ENCODE results near the gene STXBP4.

Gene STXBP4, protein sequence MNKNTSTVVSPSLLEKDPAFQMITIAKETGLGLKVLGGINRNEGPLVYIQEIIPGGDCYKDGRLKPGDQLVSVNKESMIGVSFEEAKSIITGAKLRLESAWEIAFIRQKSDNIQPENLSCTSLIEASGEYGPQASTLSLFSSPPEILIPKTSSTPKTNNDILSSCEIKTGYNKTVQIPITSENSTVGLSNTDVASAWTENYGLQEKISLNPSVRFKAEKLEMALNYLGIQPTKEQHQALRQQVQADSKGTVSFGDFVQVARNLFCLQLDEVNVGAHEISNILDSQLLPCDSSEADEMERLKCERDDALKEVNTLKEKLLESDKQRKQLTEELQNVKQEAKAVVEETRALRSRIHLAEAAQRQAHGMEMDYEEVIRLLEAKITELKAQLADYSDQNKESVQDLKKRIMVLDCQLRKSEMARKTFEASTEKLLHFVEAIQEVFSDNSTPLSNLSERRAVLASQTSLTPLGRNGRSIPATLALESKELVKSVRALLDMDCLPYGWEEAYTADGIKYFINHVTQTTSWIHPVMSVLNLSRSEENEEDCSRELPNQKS

GRCh38 chr17:54968262-54968987 lies at the start of gene STXBP4, which contains the start of gene COX11:
Gene STXBP4 (plus strand): TSS chr17:54968765. CDS start chr17:54986220, 17,455 bp downstream.
Gene COX11 (minus strand): TSS chr17:54968654. CDS start chr17:54968646, 8 bp downstream.
- DNase-seq = peak; percentile 96

- no peak for DNase-seq
These were observed 49.1 kb upstream of the STXBP4 start for GRCh38 chr17:54919425-54919824.

- no peak for DNase-seq
These were observed 47.7 kb upstream of the STXBP4 start for GRCh38 chr17:54920819-54921218.

DNA sequence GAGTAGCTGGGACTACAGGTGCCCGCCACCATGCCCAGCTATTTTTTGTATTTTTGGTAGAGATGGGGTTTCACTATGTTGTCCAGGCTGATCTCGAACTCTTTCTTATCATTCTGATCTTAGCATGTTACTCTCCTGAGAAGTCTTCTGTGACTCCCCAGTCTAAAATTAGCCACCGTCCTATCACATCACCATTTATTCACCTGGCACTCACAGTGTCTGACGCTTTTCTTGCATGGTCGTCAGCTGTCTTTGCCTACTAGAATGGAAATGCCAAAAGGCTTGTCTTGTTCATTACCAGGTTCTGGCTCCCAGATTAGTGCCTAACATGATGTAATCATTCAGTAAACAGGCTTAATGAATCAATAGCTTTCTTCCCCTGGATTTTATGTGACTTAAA lies 44.2 kb upstream of the STXBP4 start:
- DNase-seq = no peak

DNA sequence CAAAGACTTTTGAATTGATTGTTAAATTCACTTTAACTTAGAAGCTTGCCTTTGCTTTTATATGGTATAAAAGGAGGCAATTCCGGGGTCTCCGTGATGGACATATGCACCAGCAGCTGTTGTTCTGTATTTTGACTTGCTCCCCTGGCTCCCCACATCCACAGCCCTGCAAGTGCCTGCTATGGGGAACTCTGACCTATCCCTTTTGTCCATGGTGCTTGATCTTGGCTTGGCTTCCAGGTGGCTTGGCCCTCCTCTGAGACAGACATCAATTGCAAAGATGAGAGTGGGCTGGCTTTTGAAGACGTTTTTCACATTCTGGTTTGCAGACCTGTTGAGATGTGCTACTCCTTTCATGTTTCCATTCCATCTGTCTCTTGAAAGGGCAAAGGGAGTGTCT lies 41.0 kb upstream of the STXBP4 start:
- no peak for DNase-seq

- no peak for DNase-seq
These were observed 35.9 kb upstream of the STXBP4 start for GRCh38 chr17:54932711-54933110.

DNA sequence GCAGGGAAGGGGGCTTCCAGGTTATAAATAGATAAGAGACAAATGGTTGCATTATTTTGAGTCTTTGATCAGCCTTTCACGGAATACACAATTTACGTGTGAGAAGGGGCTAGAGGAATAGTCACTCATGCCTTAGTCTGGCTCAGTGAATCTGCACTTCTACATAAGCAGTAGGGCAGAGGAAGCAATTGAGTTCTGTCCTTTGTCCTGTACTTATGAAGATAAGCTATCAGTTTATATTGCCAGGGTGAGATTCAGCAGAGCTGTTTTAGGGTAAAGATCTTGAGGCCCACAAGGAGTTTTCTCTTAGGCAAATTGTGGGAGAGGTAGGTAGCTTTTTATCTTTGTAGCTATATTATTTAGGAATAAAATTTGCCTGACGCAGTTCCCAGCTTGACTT lies 34.6 kb upstream of the STXBP4 start:
- DNase-seq = no peak

DNA sequence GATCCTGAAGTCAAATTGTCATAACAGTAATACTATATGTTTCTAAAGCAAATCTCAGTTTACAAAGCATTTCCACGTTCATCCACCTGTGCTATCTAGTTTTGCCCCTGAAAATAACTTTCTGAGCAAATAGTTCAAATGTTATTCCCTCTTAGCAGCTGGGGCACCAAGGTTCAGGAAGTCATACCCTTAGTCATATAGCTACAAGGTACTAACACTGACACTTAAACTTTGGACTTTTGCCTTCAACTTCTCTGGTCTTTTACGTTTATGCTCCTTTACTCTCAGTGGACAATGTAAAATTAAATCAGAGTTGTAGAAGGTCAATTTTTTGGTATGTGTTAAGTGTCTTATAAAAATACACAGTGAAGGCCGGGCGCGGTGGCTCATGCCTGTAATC lies 33.1 kb upstream of the STXBP4 start:
- no peak for DNase-seq

DNA sequence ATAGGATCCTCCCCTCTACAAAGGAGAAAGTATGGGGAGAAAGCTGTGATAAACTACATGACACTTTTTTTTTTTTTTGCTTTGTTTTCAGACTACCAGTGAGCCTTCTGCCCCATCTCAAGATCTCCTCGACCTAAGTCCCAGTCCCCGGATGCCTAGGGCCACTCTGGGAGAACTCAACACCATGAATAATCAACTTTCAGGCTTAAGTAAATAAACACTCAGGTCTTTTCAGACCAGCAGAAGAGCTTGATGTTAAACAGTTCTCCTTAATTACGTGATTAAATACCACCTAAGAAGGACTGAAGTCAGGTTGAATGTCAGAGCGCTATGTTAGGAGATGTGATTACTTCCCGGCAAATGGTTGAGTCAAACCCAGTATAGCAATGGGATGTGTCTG lies 31.5 kb upstream of the STXBP4 start:
- no peak for DNase-seq

GRCh38 chr17:54937426-54937825 lies 31.1 kb upstream of the STXBP4 start:
- DNase-seq = no peak

DNA sequence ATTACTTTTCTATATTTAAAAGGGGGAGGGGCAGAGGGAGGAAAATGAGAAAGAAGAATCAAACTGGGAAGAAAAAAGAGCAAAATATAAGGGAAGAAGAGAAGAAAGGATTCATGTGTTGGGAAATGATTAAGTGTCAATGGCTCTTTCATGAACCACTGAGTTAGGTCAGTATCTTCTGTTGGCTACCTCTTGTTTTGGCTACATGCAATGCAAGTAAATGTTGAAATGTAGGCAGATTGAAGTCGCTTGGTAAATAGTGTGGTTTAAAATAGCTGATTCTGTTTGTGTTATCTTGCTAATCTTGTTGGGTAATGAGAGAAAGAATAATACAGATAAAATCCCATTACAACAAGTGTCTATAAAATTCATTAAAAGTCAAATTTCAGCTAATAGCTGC lies 27.3 kb upstream of the STXBP4 start:
- DNase-seq = no peak

DNA sequence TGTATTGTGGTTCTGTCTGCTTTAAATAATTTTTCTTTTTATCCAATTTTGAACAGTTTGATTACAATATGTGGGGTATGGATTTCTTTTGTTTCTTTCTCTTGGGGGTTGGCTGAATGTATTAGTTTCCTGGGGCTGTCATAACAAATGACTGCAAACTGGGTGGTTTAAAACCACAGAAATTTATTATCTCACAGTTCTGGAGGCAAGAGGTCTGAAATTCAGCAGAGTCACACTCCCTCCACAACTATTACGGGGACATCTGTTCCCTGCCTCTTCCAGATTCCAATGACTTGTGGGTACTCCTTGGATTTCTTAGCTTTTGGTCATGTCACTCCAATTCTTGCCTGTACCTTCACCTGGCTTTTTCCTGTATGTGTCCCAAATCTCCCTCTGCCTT lies 23.8 kb upstream of the STXBP4 start:
- DNase-seq = no peak

GRCh38 chr17:54945231-54945630 lies 23.3 kb upstream of the STXBP4 start:
- no peak for DNase-seq

GRCh38 chr17:54945671-54946070 lies 22.9 kb upstream of the STXBP4 start:
- no peak for DNase-seq

DNA sequence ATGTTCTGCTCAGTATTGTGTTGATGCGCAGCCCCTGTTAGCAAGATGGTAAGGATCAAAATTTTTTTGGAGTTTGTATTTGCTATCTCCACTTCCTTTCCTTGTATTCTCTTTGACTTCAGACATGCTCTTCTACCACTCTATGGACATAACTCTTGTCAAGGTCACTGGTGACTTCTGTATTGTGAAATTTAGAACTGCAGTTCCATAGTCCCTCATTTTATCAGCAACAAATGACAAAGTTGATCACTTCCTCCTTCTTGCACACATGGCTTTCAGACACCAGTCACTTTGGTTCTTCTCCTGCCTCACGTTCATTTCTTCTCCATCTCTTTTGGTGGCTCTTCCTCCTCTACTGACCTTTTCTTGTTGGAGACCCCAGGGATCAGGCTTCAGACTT lies 21.2 kb upstream of the STXBP4 start:
- no peak for DNase-seq

DNA sequence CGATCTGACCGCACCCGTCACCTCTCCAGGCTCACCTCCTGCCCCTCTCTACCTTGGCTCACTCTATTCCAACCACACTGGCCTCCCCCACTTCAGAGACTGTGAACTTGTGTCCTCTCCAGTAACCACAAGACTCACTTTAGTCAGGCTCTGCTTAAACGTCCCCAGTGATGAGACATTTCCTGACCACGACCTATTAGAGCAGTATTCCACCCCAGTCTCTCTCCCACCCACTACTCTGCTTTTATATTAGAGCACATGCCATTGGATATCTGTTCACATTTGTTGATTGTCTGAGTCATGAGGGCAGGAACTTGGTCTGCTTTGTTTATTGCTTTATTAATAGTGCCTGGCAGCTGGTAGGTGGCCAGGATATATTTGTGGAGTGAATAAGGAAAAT lies 20.2 kb upstream of the STXBP4 start:
- no peak for DNase-seq

- no peak for DNase-seq
These were observed 18.4 kb upstream of the STXBP4 start for GRCh38 chr17:54950116-54950515.

DNA sequence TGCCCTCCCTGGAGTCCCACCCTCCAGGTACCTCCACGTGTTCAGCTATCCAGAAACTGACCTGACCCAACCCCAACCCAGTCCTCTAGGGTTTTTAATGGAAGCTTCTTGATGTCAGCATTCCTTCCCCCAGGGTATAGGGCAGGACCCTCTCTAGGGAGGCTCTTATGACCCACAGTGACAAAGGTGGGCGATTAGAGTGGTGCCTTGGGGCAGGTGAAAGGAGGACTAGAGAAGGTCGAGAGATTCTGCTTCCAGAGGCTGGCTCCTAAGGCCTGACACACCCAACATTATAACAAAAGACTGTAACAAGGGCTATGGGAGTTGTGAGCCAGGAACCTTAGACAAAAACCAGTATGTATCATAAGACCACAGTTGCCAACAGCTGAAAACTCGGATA lies 17.3 kb upstream of the STXBP4 start:
- no peak for DNase-seq

GRCh38 chr17:54956791-54957190 lies 11.8 kb upstream of the STXBP4 start:
- no peak for DNase-seq

DNA sequence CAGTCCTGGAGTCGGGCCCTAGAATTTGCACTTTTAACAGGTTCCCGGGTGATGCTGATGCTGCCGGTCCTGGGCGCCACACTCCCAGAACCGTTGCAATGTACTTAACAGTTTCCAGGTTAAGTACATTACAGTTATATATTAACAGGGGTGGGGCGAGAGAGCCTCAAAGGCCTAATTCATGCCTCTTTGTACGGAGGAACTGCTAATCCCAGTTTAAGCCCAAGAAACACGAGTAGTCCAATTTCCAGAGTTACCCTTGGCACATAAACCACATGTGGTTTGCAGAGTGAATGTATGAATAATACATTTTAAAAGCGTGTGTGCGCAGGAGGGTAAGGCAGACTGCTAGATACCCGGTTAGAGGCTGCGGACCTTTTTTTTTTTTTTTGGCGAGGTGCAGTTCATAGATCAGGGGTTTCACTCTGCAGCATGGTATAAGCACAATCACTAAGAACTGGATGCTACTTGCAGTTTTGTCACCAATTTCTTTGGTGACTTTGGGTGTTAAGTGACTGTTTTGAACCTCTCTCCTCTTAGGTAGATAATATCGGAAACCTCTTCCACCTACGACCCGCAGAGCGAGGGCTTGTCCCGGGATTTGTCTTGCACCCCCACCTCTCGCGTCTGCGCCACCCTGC lies 824 bp upstream of the STXBP4 start:
- DNase-seq = peak; percentile 16

- no peak for DNase-seq
These were observed 395 bp downstream of the STXBP4 start for GRCh38 chr17:54968988-54969332.

- DNase-seq = no peak
These were observed 1.4 kb downstream of the STXBP4 start for GRCh38 chr17:54969658-54970572.

DNA sequence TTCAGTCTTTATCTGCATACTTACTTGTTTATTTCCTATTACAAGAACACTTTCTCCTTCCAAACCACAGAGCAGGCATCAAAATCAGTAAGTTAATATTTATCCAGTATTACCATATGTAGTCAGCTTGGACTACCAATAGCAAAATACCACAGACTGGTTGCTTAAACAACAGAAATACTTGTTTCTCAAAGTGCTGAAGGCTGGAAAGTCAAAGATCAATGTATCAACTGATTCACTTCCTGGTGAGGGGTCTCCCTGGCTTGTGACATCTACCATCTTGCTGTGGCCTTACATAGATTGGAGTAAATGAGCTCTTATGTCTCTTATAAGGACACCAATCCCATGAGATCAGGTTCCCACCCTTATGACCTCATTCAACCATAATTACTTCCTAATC lies 2.6 kb downstream of the STXBP4 start:
- DNase-seq = no peak
